Endothelial cell (in vitro differentiated cells): ENCODE results near the gene C1orf53. TPM values are rescaled to one million over a fixed set of nuclear protein-coding genes. Genes with fewer than 3 reads are reported as not detected.
A peak's percentile ranks its signal among the peaks of the same experiment; 100 is the strongest.

Source experiments
- DNase-seq: peaks from one replicate; pipeline ENCODE4 v3.0.0; 2021; ENCODE audit warnings: low spot score
- H3K27ac Mint-ChIP-seq: one replicate; pipeline ENCODE4 v1.8.0; 2021; ENCODE audit warnings: mixed read lengths, inconsistent platforms; ENCODE audit not compliant: unreplicated experiment
- H3K27me3 Mint-ChIP-seq: one replicate; pipeline ENCODE4 v1.8.0; 2021; ENCODE audit warnings: mild to moderate bottlenecking, moderate library complexity, mixed read lengths, inconsistent platforms; ENCODE audit not compliant: unreplicated experiment
- H3K36me3 Mint-ChIP-seq: one replicate; pipeline ENCODE4 v1.8.0; 2021; ENCODE audit warnings: mild to moderate bottlenecking, low read depth, mixed read lengths, inconsistent platforms; ENCODE audit not compliant: unreplicated experiment
- H3K4me1 Mint-ChIP-seq: one replicate; pipeline ENCODE4 v1.8.0; 2021; ENCODE audit warnings: mild to moderate bottlenecking, mixed read lengths, inconsistent platforms; ENCODE audit not compliant: unreplicated experiment
- H3K4me3 Mint-ChIP-seq: one replicate; pipeline ENCODE4 v1.8.0; 2021; ENCODE audit warnings: mild to moderate bottlenecking, mixed read lengths, inconsistent platforms; ENCODE audit not compliant: unreplicated experiment
- H3K9me3 Mint-ChIP-seq: one replicate; pipeline ENCODE4 v1.8.0; 2021; ENCODE audit warnings: mixed read lengths, inconsistent platforms; ENCODE audit not compliant: unreplicated experiment
- total RNA-seq: library from RNA; stranded (reverse); fragmentation: NEBNext Ultra II Directional; extraction: Animal tissue kit (Norgen Biotek cat#: 25700); gene quantifications from one replicate; pipeline ENCODE4 v1.2.1, GENCODE V29; 2021; ENCODE audit not compliant: unreplicated experiment
- TF ChIP-seq, protein P1 (sequence below): fragments of 200-600 bp; sonication (generic); IDR thresholded peaks from one replicate; pipeline ENCODE4 v1.5.0; 2021; ENCODE audit warnings: antibody characterized with exemption; ENCODE audit not compliant: unreplicated experiment

Gene C1orf53
- total RNA-seq, 1 donor from 2014 or later = 2.4 TPM

DNA sequence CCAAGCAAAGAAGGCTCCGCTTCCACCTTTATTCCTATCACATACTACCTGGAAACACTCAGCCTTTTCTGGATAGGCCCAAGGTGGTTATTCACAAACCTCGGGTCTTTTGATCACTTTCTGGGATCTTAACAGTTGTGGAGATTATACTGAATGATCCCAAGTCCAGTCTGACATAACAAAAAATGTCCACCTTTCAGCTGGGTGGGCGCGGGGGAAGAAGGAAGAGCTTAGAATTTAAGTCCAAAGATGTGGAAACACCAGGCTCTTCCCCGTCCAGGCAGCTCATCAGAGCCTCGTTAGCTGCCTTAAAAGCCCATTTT is 338 bp upstream of the C1orf53 start:
- no peaks in the 10 kb centered on the region for H3K9me3 Mint-ChIP-seq
- H3K36me3 Mint-ChIP-seq = no peaks in the 10 kb centered on the region
- TF ChIP-seq, protein P1, sequence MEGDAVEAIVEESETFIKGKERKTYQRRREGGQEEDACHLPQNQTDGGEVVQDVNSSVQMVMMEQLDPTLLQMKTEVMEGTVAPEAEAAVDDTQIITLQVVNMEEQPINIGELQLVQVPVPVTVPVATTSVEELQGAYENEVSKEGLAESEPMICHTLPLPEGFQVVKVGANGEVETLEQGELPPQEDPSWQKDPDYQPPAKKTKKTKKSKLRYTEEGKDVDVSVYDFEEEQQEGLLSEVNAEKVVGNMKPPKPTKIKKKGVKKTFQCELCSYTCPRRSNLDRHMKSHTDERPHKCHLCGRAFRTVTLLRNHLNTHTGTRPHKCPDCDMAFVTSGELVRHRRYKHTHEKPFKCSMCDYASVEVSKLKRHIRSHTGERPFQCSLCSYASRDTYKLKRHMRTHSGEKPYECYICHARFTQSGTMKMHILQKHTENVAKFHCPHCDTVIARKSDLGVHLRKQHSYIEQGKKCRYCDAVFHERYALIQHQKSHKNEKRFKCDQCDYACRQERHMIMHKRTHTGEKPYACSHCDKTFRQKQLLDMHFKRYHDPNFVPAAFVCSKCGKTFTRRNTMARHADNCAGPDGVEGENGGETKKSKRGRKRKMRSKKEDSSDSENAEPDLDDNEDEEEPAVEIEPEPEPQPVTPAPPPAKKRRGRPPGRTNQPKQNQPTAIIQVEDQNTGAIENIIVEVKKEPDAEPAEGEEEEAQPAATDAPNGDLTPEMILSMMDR = no peak
- peaks cover 15% of the 10 kb centered on the region for H3K27me3 Mint-ChIP-seq
- no peak for DNase-seq
- peaks cover 12% of the 10 kb centered on the region for H3K4me1 Mint-ChIP-seq
- peak overlapping the region; percentile 96 for H3K4me3 Mint-ChIP-seq
- peak overlapping the region; percentile 78 for H3K27ac Mint-ChIP-seq

DNA sequence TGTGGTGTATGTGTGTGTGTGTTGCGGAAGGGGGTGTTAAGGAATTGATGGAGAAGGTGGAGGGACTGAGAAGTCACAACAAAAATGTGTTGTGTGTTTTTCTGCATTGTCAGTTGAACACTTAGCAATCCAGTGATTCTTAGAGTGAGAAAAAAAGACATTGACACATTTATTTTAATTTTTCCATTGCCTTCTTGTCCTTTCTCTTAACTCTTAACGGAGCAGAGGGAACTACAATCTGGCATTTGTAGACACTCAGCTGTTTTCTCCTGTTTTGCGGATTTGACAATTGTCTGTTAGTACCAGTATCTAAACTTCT is 725 bp downstream of the C1orf53 start:
- Mint-ChIP-seq H3K27me3 (peaks cover 22% of the 10 kb centered on the region), H3K27ac (no peak overlapping the region), H3K4me1 (peaks cover 12% of the 10 kb centered on the region), H3K4me3 (peak overlapping the region; percentile 93), H3K36me3 (no peaks in the 10 kb centered on the region), H3K9me3 (no peaks in the 10 kb centered on the region)
- TF ChIP-seq, protein P1 = no peak
- DNase-seq = no peak

DNA sequence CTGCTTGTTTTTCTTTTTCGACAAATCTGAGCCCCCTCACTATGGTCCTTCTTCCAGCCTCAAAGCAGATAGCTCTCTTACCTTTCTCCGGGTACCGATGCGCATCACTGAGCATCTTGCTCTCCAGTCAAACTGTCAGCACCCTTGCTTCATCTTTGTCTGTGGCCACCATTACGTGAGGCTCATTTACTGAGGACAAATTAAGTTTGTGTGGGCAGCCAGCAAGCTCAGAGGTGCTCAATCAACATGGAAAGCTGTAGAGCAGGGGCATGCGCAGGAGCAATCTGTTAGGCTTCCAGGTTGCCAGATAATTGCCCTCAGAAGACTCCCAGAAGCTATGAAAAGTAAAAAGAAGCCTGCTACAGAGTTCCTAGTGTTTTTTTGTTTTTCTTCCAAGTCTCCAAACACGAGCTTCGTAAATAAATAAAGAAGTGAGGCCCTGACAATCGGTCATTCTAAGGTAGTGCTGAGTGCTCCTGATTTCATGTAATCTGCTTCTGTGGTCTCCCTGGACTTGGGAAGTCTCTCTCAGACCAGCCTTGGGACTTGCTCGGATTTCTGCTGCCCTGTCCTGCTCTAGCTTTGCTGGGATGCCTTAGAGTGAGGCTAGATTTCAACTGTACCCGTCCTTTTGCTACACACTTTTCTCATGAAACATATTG is 1.8 kb downstream of the C1orf53 start:
- no peak overlapping the region for H3K4me3 Mint-ChIP-seq
- no peaks in the 10 kb centered on the region for H3K9me3 Mint-ChIP-seq
- H3K4me1 Mint-ChIP-seq = peaks cover 23% of the 10 kb centered on the region
- no peak overlapping the region for H3K27ac Mint-ChIP-seq
- peaks cover 26% of the 10 kb centered on the region for H3K27me3 Mint-ChIP-seq
- DNase-seq = no peak
- TF ChIP-seq, protein P1 = no peak
- H3K36me3 Mint-ChIP-seq = no peaks in the 10 kb centered on the region

DNA sequence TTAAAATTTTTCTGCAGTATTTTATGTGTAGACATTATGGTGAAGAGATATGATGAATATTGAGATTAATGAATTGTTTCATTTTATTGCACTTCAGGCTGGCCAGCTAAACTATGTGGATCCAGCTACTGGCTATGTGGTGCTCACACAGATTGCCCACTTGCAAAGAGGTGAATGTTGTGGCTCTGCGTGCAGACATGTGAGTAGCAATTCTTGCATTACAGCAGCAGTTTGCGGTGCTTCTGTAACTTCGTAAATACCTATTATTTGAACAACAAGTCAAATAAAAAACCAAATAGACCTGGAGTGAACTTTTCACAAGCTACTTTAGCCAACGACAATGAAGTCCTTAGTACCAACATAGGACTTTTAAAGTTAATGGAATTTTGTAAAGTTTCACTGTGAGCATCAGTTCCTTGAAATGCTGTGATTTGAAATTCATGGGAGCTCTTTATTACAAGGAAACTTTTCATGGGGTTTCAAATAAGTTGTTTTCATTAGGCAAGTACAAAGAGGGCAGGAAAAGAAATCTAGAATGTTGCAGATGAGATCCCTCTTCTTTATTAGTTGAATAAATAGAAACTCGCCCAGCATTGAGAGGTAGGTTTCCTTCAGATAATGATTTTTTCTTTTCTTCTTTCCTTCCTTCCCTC is 3.4 kb downstream of the C1orf53 start:
- Mint-ChIP-seq H3K36me3 (peaks cover 5% of the 10 kb centered on the region), H3K27me3 (peaks cover 34% of the 10 kb centered on the region), H3K4me3 (no peak overlapping the region), H3K9me3 (no peaks in the 10 kb centered on the region), H3K27ac (no peak overlapping the region), H3K4me1 (peaks cover 31% of the 10 kb centered on the region)
- TF ChIP-seq, protein P1 = no peak
- DNase-seq = no peak

DNA sequence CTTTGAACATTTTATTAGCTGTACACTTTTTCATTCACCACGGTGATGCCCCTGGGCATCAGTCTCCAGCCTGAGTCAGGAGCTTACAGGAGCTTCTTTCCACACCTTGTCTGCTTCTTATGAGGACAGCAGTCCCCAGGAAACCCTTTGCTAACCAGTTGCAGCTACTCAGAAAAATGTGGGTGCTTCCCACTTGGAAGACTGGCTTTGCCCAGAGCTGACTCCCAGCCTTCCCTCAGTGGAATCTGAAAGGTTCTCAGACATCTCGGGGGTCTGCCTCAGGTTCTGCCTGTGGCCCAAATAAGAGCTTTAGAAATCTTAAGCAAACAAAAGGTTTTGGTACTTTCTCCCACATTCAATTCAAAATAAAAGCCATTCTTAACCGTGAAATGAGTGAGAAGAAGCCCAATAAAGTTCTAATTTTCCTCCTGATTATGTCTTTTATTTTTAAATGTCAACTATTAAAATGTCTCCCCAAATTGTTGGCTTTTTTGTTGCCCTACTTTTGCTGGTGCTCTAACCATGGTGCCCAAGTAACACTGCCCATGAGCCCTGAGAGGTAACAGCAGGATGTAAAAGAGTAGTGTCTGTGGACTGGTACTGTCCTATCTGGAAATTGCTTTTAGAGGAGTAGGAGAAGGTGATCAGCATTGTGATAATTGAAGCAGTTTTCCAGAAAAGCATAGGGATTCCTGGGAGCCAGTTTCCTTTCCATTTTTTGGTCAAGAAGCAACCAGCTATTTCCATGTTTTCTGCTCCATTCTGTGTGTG is 5.6 kb downstream of the C1orf53 start:
- Mint-ChIP-seq H3K36me3 (peaks cover 5% of the 10 kb centered on the region), H3K4me3 (no peak overlapping the region), H3K27ac (no peak overlapping the region), H3K9me3 (no peaks in the 10 kb centered on the region), H3K27me3 (peaks cover 41% of the 10 kb centered on the region), H3K4me1 (peaks cover 35% of the 10 kb centered on the region)
- DNase-seq = no peak
- TF ChIP-seq, protein P1 = no peak
